AG04450 (cell line): ENCODE results near the gene CRACR2A. TPM values are rescaled to one million over a fixed set of nuclear protein-coding genes. Genes with fewer than 3 reads are reported as not detected.

Source experiments
- CTCF ChIA-PET: fragments of 300-600, 350-600 bp; formaldehyde crosslinking; extraction: SDS; loops from one replicate; lab custom pipeline; 2022; ENCODE audit warnings: antibody characterized with exemption, inconsistent platforms; lab: Charles Lee
- POLR2A ChIA-PET: fragments of 350-600 bp; formaldehyde crosslinking; extraction: SDS; loops from one replicate; lab custom pipeline; 2021; ENCODE audit warnings: antibody characterized with exemption, inconsistent platforms; lab: Yijun Ruan, JAX
- DNase-seq: peaks from one replicate; pipeline ENCODE4 v3.0.0-alpha.2; 2011; ENCODE audit warnings: low read depth, low spot score
- H3K27ac ChIP-seq: one replicate; pipeline ENCODE4 v1.5.1; 2012; ENCODE audit warnings: low read depth, low read length, control low read depth
- H3K27me3 ChIP-seq: one replicate; pipeline ENCODE4 v1.6.0; 2012; ENCODE audit warnings: low read length; ENCODE audit not compliant: control insufficient read depth, insufficient read depth
- H3K4me3 ChIP-seq: 2 replicates; pipeline ENCODE4 v1.5.1; 2011; ENCODE audit warnings: mild to moderate bottlenecking, low read depth, low read length, control low read depth
- H3K9me3 ChIP-seq: 2 replicates; pipeline ENCODE4 v1.5.1; 2012; ENCODE audit warnings: low read length; ENCODE audit not compliant: control insufficient read depth, insufficient read depth
- polyA plus RNA-seq: library from polyadenylated mRNA; depleted of rRNA; stranded (reverse); fragments of >200 nt; gene quantifications from 2 replicates; pipeline ENCODE4 v1.2.3, GENCODE V29; 2011
- TF ChIP-seq, protein P1 (sequence below): IDR thresholded peaks from 2 replicates; pipeline ENCODE4 v1.5.1; 2011; ENCODE audit warnings: low read depth, low read length, control low read depth, inconsistent platforms

The CRACR2A gene
- polyA plus RNA-seq, 1 experiment: 1.1 TPM

DNA sequence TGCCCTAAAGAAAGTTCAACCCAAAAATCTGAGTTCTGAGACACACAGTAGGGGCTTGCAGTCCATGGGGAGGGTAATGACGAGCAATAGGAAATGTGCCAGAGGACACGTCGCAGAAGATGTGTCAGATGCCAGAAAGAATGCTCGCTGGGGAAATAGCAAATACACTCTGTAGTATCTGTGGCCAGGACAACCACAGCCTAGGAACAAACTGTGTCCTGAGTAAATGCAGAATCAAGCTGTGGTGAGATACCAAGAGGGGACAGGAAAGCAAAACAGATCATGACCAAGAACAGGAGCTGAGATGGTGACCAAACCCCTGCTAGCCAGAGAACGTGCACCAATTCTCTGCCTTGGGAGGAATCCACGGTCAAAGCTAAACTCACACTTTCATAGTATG lies 9.1 kb downstream of the CRACR2A start:
- no peak for DNase-seq
- Histone ChIP-seq H3K27ac (no peak overlapping the region), H3K4me3 (no peak overlapping the region)

DNA sequence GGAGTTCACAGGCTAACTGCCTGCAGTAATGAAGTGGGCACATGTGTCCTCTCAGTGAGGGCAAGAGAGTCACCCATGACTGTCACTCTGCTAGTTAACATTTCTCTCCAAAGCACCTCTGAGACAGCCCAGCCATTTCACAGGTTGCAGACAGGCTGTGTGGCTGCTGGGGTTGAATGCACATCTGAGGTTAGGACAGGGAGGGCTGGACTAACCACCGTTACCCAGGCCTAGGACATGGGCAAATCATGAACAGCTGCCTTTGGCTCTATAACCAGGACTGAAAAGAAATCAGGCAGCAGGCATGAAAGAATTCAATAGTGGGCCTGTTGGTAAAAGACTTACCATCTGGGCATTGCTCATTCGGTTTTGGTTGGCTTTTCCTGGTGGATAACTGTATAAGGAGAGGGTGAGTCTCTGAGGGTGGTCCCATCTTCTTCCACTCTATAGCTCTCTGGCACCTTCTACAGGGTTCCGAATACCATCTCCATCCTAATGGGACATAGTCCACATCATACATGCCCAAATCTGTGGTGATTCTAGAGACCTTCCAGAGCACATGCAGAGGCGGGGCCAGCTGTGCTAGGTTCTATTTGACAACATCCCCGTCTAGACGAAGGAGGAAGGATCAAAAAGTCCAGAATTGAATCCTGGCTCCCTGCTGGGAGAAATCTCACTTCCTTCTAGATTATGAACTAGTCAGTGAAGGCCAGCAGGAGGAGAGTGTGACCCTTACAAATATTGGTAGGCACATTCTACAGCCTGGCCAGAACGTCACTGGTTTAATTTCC lies 10.8 kb downstream of the CRACR2A start:
- Histone ChIP-seq H3K9me3 (no peaks in the 10 kb centered on the region), H3K27ac (no peak overlapping the region), H3K27me3 (no peaks in the 10 kb centered on the region), H3K4me3 (no peak overlapping the region)
- TF ChIP-seq, protein P1, sequence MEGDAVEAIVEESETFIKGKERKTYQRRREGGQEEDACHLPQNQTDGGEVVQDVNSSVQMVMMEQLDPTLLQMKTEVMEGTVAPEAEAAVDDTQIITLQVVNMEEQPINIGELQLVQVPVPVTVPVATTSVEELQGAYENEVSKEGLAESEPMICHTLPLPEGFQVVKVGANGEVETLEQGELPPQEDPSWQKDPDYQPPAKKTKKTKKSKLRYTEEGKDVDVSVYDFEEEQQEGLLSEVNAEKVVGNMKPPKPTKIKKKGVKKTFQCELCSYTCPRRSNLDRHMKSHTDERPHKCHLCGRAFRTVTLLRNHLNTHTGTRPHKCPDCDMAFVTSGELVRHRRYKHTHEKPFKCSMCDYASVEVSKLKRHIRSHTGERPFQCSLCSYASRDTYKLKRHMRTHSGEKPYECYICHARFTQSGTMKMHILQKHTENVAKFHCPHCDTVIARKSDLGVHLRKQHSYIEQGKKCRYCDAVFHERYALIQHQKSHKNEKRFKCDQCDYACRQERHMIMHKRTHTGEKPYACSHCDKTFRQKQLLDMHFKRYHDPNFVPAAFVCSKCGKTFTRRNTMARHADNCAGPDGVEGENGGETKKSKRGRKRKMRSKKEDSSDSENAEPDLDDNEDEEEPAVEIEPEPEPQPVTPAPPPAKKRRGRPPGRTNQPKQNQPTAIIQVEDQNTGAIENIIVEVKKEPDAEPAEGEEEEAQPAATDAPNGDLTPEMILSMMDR: no peak
- POLR2A ChIA-PET: no interaction called here
- CTCF ChIA-PET: interaction anchor here (0.6 to 1.5 kb wide), 2 partner anchors 11 to 84 kb away, joined by 3 to 5 read pairs; partner anchors contain the start of gene CRACR2A
- no peak for DNase-seq

More for the DNA sequence above, 9.1 kb downstream of the CRACR2A start:
- TF ChIP-seq, protein P1: no peak
- ChIA-PET POLR2A (no interaction called here), CTCF (no interaction called here)
- Histone ChIP-seq H3K27me3 (no peaks in the 10 kb centered on the region), H3K9me3 (no peaks in the 10 kb centered on the region)

DNA sequence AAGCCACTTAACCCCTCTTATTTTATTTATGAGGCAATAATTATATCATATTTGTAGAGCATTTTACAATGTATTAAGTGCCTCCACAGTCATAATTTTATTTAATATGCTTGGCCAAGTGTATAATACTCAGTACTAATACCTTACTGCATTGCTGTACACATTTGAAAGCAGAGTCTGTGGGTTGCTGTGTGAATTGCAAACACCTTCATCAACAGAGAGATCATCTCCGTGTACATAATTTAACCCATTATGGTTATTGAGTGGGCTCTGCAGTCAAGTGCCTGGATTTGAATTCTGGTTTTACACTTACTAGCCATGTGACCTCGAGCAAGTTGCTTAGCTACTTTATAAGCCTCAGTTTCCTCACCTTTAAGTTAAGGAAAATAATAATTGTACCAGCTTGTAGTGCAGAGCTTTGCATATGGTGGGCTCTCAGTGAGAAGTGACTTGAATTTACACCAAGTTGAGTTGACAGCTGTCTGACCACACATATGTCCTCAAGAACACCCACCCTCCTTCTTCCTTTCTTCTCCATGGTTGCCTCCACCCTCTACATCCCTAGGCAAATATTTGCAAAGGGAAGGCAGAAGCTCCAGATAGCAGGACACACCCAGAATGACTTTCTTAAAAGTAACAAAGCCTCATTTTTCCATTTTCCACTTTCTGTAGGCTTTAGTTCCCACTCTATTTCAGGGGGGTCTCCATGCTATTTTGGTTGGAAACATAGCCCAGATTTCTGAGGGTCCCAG lies 12.3 kb downstream of the CRACR2A start:
- no peak for DNase-seq
- Histone ChIP-seq H3K4me3 (no peak overlapping the region), H3K27me3 (peaks cover 3% of the 10 kb centered on the region), H3K27ac (no peak overlapping the region), H3K9me3 (no peaks in the 10 kb centered on the region)
- TF ChIP-seq, protein P1: no peak
- CTCF ChIA-PET: interaction anchor here (1.1 kb wide), 1 partner anchor 441 kb away, joined by 3 read pairs; no protein-coding TSS in a partner anchor
- POLR2A ChIA-PET: no interaction called here

DNA sequence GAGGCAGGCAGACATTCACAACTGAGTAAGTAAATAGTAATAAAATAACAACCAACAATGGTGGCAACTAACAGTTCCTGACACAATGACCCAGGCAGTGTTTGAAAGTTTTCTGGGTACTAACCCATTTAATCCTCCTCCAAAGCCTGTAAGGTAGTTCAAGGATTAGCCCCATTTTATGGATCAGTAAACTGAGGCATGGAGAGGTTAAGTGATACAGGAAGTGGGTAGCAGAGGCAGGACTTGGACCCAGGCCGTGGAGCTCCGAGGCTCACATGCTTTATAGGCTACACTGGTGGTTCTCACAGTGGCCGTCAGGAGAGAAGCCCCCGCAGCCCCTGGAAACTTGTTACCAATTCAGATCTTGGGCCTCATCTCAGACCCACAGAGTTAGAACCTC lies 17.5 kb downstream of the CRACR2A start:
- TF ChIP-seq, protein P1: no peak
- ChIA-PET POLR2A (no interaction called here), CTCF (no interaction called here)
- DNase-seq: no peak
- Histone ChIP-seq H3K27ac (no peak overlapping the region), H3K4me3 (no peak overlapping the region), H3K9me3 (no peaks in the 10 kb centered on the region), H3K27me3 (peaks cover 6% of the 10 kb centered on the region)

DNA sequence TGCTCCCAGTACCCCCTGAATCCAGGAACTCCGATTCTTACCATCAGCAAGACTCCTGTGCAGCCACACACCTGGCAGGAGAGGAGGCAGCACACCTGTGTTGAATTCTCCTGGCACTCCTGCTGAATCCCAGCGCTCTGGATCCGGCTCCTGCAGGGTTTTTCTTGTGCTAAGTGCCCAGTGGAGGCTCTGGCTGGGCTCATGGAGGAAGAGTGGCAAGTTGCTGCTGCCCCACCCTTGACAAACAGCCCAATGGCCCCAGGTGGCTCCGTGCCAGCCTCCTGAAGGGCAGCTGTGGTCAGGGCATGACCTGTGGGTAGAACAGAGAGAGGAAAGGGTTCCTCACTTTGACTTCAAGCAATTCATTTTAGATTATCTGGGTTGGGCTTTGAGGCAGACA lies 20.0 kb downstream of the CRACR2A start:
- Histone ChIP-seq H3K27me3 (peaks cover 6% of the 10 kb centered on the region), H3K27ac (no peak overlapping the region), H3K4me3 (no peak overlapping the region), H3K9me3 (no peaks in the 10 kb centered on the region)
- CTCF ChIA-PET: no interaction called here
- no peak for DNase-seq
- POLR2A ChIA-PET: no interaction called here
- TF ChIP-seq, protein P1: no peak
